ENCODE results near the gene ANKRD30B. TPM values are rescaled to one million over a fixed set of nuclear protein-coding genes. Genes with fewer than 3 reads are reported as not detected.

The ANKRD30B gene
- total and polyA plus RNA-seq, 2 of the 4 experiments (the other 2 are of a cell fraction) = not detected

DNA sequence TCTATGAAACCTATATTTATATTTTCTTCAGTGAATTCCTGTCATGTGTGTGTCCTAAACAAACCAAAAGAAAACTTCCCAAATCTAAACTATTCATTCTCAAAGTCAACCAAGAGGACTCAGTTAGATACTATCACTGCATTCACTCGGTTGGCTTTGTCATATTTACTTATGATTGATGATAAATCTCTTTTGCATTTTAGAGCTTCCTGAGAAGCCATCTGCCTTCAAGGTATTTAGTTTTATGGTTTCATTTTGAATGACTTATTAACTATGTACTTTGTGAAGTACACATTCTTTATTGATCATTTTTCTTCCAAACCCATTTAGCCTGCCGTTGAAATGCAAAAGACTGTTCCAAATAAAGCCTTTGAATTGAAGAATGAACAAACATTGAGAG lies 36.2 kb downstream of the ANKRD30B start:
- Histone ChIP-seq H3K18ac (ENCODE audit: low read depth, low read length) (no peak overlapping the region), H2BK120ac (ENCODE audit: low read depth, low read length) (no peak overlapping the region), H3K27ac (ENCODE audit: insufficient read depth, low read length) (no peak overlapping the region), H3K79me1 (ENCODE audit: low read depth in 1 of 2, low read length in 2 of 2) (no peaks in the 10 kb centered on the region), H4K5ac (ENCODE audit: low read depth, low read length) (no peak overlapping the region), H3K4me2 (ENCODE audit: low read depth, low read length) (no peak overlapping the region), H3K14ac (replicated peaks; ENCODE audit: low read depth, low read length) (no peak overlapping the region), H3K4ac (ENCODE audit: low read depth, low read length) (no peak overlapping the region), H2AK5ac (ENCODE audit: low read depth, low read length) (no peak overlapping the region), H3K4me1 (ENCODE audit: control insufficient read depth, insufficient read depth, low read length) (no peaks in the 10 kb centered on the region), H4K20me1 (ENCODE audit: insufficient read depth, low read length) (no peaks in the 10 kb centered on the region), H3K27me3 (ENCODE audit: control insufficient read depth, insufficient read depth, low read length) (no peaks in the 10 kb centered on the region), H2BK15ac (ENCODE audit: low read depth, low read length) (no peak overlapping the region), H4K91ac (ENCODE audit: insufficient read depth, low read depth, low read length) (no peak overlapping the region), H3K9ac (ENCODE audit: low read depth, low read length) (no peak overlapping the region), H3K23ac (ENCODE audit: low read depth, low read length) (no peak overlapping the region), H2BK5ac (ENCODE audit: low read depth, low read length, poor library complexity, severe bottlenecking) (no peak overlapping the region), H2AFZ (replicated peaks; ENCODE audit: low read length, poor library complexity) (no peak overlapping the region), H3K4me3 (ENCODE audit: insufficient read depth, low read depth, low read length) (no peak overlapping the region), H3K9me3 (ENCODE audit: control insufficient read depth, insufficient read depth, low read length) (peaks cover 2% of the 10 kb centered on the region; the same call in 1 of the 2 replicates), H4K8ac (ENCODE audit: low read depth in 2 of 2, low read length in 2 of 2) (no peak overlapping the region), H3K9me1 (ENCODE audit: insufficient read depth, low read length) (no peaks in the 10 kb centered on the region), H3K56ac (ENCODE audit: extremely low read depth, insufficient read depth, low read length) (no peak overlapping the region), H2BK20ac (ENCODE audit: low read depth, low read length) (no peak overlapping the region), H2AK9ac (replicated peaks; ENCODE audit: low read depth, low read length, poor library complexity) (no peak overlapping the region), H3K36me3 (ENCODE audit: control insufficient read depth, insufficient read depth, low read length) (no peaks in the 10 kb centered on the region)
- ATAC-seq (ENCODE audit: low read depth) (no peak), DNase-seq (no peak)
- in situ Hi-C loops (cut with MboI; ENCODE audit: low sequenced_read_pairs) = no loop called here
- no CpG with 5 or more reads among the region's 2 CpGs for WGBS, 2 experiments (ENCODE audit: extremely low coverage in 2 of 2, insufficient read length in 1 of 2)
- dilution Hi-C loops (cut with HindIII; ENCODE audit: low sequenced_read_pairs, unreplicated experiment) = no loop called here
- intact Hi-C loops (cut with micrococcal nuclease) = no loop called here
- POLR2A ChIA-PET (ENCODE audit: unreplicated experiment) = no interaction called here
- BruUV-seq (replicated peaks) = no TSS peak
- no peak for TF ChIP-seq RFX5 (IDR thresholded peaks at IDR 0.05; ENCODE audit: low read depth, low read length)
- TF ChIP-seq POLR2A (IDR thresholded peaks at IDR 0.05; ENCODE audit: low read depth, low read length) = no peak
- TF ChIP-seq BHLHE40 (IDR thresholded peaks at IDR 0.05; ENCODE audit: low read depth, low read length) = no peak
- TF ChIP-seq, protein P1, sequence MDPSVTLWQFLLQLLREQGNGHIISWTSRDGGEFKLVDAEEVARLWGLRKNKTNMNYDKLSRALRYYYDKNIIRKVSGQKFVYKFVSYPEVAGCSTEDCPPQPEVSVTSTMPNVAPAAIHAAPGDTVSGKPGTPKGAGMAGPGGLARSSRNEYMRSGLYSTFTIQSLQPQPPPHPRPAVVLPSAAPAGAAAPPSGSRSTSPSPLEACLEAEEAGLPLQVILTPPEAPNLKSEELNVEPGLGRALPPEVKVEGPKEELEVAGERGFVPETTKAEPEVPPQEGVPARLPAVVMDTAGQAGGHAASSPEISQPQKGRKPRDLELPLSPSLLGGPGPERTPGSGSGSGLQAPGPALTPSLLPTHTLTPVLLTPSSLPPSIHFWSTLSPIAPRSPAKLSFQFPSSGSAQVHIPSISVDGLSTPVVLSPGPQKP (IDR thresholded peaks at IDR 0.05; ENCODE audit: borderline replicate concordance, low read depth, low read length) = no peak
- no peak for TF ChIP-seq MAZ (IDR thresholded peaks at IDR 0.05; ENCODE audit: borderline replicate concordance, low read depth, low read length)
- TF ChIP-seq SMC3 (IDR thresholded peaks at IDR 0.05; ENCODE audit: low read depth, low read length) = no peak
- no peak for TF ChIP-seq RAD21 (IDR thresholded peaks at IDR 0.05; ENCODE audit: low read length)
- TF ChIP-seq, protein P2, sequence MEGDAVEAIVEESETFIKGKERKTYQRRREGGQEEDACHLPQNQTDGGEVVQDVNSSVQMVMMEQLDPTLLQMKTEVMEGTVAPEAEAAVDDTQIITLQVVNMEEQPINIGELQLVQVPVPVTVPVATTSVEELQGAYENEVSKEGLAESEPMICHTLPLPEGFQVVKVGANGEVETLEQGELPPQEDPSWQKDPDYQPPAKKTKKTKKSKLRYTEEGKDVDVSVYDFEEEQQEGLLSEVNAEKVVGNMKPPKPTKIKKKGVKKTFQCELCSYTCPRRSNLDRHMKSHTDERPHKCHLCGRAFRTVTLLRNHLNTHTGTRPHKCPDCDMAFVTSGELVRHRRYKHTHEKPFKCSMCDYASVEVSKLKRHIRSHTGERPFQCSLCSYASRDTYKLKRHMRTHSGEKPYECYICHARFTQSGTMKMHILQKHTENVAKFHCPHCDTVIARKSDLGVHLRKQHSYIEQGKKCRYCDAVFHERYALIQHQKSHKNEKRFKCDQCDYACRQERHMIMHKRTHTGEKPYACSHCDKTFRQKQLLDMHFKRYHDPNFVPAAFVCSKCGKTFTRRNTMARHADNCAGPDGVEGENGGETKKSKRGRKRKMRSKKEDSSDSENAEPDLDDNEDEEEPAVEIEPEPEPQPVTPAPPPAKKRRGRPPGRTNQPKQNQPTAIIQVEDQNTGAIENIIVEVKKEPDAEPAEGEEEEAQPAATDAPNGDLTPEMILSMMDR (conservative IDR thresholded peaks at IDR 0.05; ENCODE audit: low read depth, low read length) = no peak
- TF ChIP-seq, protein P3, sequence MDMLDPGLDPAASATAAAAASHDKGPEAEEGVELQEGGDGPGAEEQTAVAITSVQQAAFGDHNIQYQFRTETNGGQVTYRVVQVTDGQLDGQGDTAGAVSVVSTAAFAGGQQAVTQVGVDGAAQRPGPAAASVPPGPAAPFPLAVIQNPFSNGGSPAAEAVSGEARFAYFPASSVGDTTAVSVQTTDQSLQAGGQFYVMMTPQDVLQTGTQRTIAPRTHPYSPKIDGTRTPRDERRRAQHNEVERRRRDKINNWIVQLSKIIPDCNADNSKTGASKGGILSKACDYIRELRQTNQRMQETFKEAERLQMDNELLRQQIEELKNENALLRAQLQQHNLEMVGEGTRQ (IDR thresholded peaks at IDR 0.05; ENCODE audit: low read depth, low read length) = no peak
- no peak for TF ChIP-seq MXI1 (IDR thresholded peaks at IDR 0.05; ENCODE audit: borderline replicate concordance, low read depth, low read length)
- no peak for TF ChIP-seq MAFK (IDR thresholded peaks at IDR 0.05; ENCODE audit: low read depth, low read length)
- TF ChIP-seq CHD1 (IDR thresholded peaks at IDR 0.05; ENCODE audit: low read depth, low read length) = no peak
- no peak for TF ChIP-seq CEBPB (IDR thresholded peaks at IDR 0.05; ENCODE audit: low read depth, low read length)
- CTCF ChIA-PET = no interaction called here
